ENCODE results near the gene PCMTD2.
"Not testable (repeated sequence)": the region's sequence is repeated elsewhere in the genome, so short reads cannot be mapped to it uniquely, and the experiment has no call there.

The PCMTD2 gene

GRCh38 chr20:64283646-64284045 lies 28.1 kb downstream of the PCMTD2 start:
- no peak for DNase-seq (ENCODE audit: low read depth)
- TF ChIP-seq, protein P1, sequence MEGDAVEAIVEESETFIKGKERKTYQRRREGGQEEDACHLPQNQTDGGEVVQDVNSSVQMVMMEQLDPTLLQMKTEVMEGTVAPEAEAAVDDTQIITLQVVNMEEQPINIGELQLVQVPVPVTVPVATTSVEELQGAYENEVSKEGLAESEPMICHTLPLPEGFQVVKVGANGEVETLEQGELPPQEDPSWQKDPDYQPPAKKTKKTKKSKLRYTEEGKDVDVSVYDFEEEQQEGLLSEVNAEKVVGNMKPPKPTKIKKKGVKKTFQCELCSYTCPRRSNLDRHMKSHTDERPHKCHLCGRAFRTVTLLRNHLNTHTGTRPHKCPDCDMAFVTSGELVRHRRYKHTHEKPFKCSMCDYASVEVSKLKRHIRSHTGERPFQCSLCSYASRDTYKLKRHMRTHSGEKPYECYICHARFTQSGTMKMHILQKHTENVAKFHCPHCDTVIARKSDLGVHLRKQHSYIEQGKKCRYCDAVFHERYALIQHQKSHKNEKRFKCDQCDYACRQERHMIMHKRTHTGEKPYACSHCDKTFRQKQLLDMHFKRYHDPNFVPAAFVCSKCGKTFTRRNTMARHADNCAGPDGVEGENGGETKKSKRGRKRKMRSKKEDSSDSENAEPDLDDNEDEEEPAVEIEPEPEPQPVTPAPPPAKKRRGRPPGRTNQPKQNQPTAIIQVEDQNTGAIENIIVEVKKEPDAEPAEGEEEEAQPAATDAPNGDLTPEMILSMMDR (IDR thresholded peaks at IDR 0.05; ENCODE audit: insufficient read depth, low read depth, low read length, missing control alignments): no peak
- no peak overlapping the region for H3K4me3 ChIP-seq (ENCODE audit: low read depth, low read length)

- DNase-seq (ENCODE audit: low read depth): peak; percentile 98
- TF ChIP-seq, protein P1 (IDR thresholded peaks at IDR 0.05; ENCODE audit: insufficient read depth, low read depth, low read length, missing control alignments): peak; percentile 98
- not testable (repeated sequence) for H3K4me3 ChIP-seq (ENCODE audit: low read depth, low read length)
These were observed 30.3 kb downstream of the PCMTD2 start for GRCh38 chr20:64285579-64286446.

DNA sequence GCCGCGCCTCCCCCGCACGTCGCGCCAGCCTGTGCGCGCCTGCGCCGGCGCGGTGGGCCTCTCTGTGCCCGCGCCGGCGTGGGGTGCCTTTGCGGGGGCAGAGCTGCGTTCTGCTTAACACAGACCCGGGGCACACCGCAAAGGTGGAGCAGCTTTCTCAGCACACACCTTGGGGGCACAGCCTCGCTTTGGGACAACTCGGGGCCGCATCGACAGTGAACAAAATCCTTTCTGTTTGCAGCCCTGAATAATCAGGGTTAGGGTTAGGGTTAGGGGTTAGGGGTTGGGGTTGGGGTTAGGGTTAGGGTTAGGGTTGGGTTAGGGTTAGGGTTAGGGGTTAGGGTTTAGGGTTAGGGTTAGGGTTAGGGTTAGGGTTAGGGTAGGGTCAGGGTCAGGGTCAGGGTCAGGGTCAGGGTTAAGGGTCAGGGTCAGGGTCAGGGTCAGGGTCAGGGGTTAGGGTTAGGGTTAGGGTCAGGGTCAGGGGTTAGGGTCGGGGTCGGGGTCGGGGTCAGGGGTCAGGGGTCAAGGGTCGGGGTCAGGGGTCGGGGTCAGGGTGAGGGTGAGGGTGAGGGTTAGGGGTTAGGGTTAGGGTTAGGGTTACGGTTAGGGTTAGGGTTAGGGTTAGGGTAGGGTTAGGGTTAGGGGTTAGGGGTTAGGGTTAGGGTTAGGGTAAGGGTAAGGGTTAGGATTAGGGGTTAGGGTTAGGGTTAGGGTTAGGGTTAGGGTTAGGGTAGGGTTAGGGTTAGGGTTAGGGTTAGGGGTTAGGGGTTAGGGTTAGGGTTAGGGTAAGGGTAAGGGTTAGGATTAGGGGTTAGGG lies 31.1 kb downstream of the PCMTD2 start:
- not testable (repeated sequence) for H3K4me3 ChIP-seq (ENCODE audit: low read depth, low read length)
- DNase-seq (ENCODE audit: low read depth): peak; percentile 12

GRCh38 chr20:64287264-64287590 lies 31.7 kb downstream of the PCMTD2 start:
- not testable (repeated sequence) for DNase-seq (ENCODE audit: low read depth); H3K4me3 ChIP-seq (ENCODE audit: low read depth, low read length)

GRCh38 chr20:64292167-64292566 lies 36.6 kb downstream of the PCMTD2 start:
- DNase-seq (ENCODE audit: low read depth); H3K4me3 ChIP-seq (ENCODE audit: low read depth, low read length): not testable (repeated sequence)

GRCh38 chr20:64303086-64303485 lies 47.5 kb downstream of the PCMTD2 start:
- DNase-seq (ENCODE audit: low read depth); H3K4me3 ChIP-seq (ENCODE audit: low read depth, low read length): not testable (repeated sequence)

GRCh38 chr20:64313761-64314160 lies 58.2 kb downstream of the PCMTD2 start:
- DNase-seq (ENCODE audit: low read depth); H3K4me3 ChIP-seq (ENCODE audit: low read depth, low read length): not testable (repeated sequence)

DNA sequence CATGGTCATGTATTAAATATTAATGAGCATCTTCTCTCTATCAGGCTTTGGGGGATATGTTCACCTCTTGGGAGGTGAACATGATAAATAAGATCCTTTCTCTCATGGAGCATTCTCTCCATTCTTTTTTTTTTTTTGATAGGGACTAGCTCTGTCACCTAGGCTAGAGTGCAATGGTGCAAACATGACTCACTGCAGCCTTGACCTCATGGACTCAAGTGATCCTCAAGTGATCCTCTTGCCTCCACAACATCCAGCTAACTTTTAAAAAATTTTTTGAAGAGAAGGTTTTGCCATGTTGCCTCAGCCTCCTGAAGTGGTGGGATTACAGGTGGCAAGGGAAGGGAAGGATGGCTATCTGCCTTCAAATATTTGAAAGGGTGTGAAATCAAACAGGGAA lies 59.8 kb downstream of the PCMTD2 start:
- not testable (repeated sequence) for DNase-seq (ENCODE audit: low read depth); H3K4me3 ChIP-seq (ENCODE audit: low read depth, low read length)

DNA sequence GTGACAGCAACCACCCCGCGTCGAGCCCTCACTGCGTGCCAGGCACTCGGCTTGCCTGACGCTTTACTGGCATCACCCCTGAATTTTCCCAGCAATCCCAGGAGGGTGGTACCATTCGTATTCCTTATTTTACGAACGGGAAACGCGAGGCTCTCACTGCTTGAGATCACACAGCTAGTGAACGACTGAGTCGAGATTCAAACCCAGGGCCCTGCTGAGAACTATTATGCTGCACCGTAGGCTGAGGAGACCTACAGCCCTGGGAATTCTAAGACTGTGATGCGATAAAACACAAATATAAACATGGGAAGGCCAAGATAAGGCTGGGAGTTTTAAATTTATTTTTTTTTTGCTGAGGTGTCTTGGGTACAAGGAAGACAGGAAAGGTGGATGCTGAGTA lies 60.3 kb downstream of the PCMTD2 start:
- not testable (repeated sequence) for H3K4me3 ChIP-seq (ENCODE audit: low read depth, low read length); DNase-seq (ENCODE audit: low read depth)

DNA sequence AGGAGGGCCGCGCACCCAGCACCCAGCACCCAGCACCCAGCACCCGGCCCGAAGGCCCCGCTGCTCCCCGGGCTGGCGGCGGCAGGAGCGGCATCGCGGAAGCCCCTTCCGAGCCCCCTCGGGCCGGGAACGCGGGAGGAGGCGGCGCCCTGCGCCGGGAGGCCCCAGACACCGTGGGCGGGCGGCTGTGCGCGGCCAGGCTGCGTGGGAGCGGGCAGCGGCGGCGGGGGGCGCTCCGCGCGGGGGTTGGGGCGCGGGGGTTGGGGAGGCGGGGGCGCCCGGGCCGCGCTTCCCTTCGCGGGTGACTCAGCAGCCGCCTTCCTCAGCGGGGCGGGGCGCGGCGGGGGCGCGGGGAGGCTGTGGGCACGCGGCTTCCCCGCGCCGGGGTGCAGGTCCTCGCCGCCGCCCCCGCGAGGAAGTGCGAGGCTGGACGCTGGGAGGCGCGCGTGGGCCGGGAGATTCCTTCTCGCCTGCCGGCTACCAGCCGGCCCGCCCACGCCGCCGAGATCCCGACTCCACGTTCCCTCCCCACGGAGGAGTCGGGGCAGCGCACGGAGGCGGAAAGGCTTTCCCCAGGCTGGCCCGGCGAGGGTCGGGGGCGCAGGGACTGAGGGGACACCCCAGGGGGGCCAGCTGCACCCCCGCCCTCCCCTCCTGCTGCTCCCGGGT lies 61.0 kb downstream of the PCMTD2 start:
- H3K4me3 ChIP-seq (ENCODE audit: low read depth, low read length); DNase-seq (ENCODE audit: low read depth): not testable (repeated sequence)

DNA sequence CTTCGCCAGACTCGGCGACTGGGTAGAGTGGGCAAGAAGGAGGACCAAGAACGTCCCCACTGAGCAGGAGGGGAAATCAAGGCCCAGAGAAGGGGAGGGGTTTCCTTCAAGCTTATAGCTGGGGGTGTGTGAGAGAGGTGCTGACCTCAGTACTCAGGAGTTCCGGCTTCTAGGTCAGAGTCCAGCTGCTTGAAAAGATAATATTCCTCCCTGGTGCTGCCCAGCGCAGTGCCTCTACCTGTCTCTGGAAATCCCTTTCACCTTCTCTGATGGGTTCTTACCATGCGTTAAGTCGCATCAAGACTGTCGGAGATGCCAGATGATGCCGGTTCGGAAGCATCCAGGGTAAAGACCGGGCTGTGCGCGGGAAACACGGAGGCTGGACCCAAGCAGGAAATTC lies 61.8 kb downstream of the PCMTD2 start:
- H3K4me3 ChIP-seq (ENCODE audit: low read depth, low read length); DNase-seq (ENCODE audit: low read depth): not testable (repeated sequence)

DNA sequence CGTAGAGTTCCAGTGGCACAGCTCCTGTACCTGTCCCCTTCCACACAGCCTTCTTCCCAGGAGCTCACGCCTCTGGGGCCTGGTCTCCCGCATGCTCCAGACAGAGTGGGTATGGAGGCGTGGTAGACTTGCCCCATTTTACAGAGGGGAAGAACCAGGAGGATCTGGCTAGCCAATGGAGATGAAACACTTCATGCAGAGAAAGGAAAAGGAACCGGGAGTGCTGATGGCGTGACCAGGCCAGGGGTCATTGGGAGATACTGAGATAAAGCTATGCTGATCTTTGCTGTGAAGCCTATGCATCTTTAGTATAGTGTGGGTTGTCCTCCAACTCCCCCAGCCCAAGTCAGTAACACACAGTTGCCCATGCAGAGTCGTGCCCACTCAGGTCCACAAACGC lies 62.5 kb downstream of the PCMTD2 start:
- not testable (repeated sequence) for H3K4me3 ChIP-seq (ENCODE audit: low read depth, low read length); DNase-seq (ENCODE audit: low read depth)

DNA sequence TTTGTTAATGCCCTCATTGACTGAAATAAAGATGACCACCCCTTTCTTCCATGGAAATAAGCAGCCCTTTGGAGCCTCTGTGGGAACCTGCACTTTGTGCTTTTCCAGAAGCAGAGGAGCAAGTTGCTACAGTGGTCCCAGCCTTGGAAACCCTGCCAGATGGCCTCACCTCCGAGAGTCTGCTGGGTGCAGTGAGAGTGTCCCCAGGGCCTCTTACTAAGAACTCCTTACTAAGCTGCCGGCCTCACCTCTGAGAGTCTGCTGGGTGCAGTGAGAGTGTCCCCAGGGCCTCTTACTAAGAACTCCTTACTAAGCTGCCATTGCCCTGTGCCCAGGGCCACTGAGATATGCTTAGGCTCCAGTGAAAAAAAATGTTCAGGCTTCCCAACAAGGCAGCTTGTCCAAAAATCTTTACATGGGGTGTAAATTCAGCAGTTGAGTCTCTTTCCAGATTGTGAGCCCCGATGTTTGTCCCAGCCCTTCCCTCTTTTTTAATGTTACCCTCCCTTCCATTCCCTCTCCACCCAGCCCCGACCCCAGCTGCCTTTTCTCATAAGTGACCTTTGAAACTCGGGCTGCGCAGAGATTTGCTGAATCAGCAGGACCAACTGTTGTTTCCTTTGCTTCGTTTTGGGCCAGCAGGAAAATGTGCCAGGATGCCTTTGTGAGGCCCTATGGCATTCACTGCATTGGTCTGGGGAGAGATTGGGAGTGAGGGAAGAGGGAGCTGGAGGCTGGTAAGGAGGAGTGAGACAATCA lies 66.7 kb downstream of the PCMTD2 start:
- not testable (repeated sequence) for H3K4me3 ChIP-seq (ENCODE audit: low read depth, low read length); DNase-seq (ENCODE audit: low read depth)

All from GM12865 (cell line).